GM12875 (cell line): Measurements from ENCODE around the gene TNFRSF4.

Source experiments
- H3K4me3 ChIP-seq: one replicate; pipeline ENCODE4 v1.5.1; 2011; ENCODE audit warnings: low read depth, low read length, control low read depth
- CTCF ChIP-seq: IDR thresholded peaks from 2 replicates; pipeline ENCODE4 v1.5.1; 2011; ENCODE audit warnings: low read depth, mild to moderate bottlenecking, control low read depth, inconsistent platforms, low read length, moderate library complexity, borderline replicate concordance; ENCODE audit not compliant: insufficient read depth

TNFRSF4 gene

GRCh38 chr1:1213345-1214265 is at the start of gene TNFRSF4:
Gene TNFRSF4, minus strand, starts transcription at chr1:1214153. Its CDS starts 26 bp downstream, at chr1:1214127.
- no peak for TF ChIP-seq CTCF
- H3K4me3 ChIP-seq: peak within 1 kb of the TSS; percentile 31

GRCh38 chr1:1262758-1263157 is 48.8 kb upstream of the TNFRSF4 start:
- no peak overlapping the region for H3K4me3 ChIP-seq

DNA sequence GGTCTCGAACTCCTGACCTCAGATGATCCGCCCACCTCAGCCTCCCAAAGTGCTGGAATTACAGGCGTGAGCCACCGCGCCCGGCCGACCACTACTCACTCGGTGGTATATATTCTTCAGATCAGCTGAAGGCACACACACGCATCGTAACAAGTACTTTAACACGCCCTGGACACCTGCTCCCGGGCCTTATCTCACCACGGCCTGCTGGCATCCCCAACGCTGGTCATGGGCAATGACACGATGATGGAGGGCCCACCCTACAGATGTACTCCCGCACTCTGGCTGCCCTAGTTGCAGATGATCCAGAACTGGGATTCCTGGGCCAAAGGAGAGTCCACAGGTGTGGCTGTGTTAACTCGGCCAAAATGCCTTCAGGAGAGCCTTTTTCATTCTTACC is 48.1 kb upstream of the TNFRSF4 start:
- TF ChIP-seq CTCF: no peak
- H3K4me3 ChIP-seq: no peak overlapping the region

More at GRCh38 chr1:1262758-1263157, 48.8 kb upstream of the TNFRSF4 start:
- TF ChIP-seq CTCF: no peak

GRCh38 chr1:1260843-1261560 is 47.0 kb upstream of the TNFRSF4 start:
- no peak overlapping the region for H3K4me3 ChIP-seq
- no peak for TF ChIP-seq CTCF

DNA sequence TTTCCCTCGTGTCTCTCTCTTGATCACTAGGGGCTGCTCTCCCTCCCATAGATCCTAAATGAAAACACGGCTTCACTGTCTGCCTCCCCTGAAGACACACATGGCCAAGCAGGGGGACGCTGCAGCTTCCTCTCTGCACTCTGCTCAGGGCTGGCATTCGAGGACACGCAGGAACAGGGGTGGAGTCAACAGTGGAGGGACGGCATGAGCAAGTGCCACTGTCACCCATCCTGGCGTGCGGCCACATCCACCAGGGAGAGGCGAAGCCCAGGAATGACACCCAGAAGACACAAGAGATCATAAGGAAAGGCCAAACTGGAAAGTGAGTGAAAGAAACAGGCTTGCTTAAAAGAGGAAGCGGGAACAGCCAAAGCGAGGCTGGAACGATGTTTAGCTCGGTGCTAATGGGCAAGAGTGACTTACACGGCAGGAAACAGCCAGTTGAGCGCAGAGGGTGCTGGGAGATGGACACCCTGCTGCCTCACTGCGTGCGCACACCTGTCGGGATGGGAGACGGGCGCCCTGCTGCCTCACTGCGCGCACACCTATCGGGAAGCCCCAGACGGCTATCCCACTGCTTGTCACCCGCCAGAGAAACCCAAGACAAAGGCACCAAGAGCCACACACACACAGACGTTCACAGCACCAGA is 46.1 kb upstream of the TNFRSF4 start:
- no peak overlapping the region for H3K4me3 ChIP-seq
- no peak for TF ChIP-seq CTCF

- no peak for TF ChIP-seq CTCF
- no peak overlapping the region for H3K4me3 ChIP-seq
These were observed 45.6 kb upstream of the TNFRSF4 start for GRCh38 chr1:1259540-1259939.
